Pancreas (tissue), 10 donors: ENCODE measurements around the gene SP6. TPM values are rescaled to one million over a fixed set of nuclear protein-coding genes. Genes with fewer than 3 reads are reported as not detected.
A peak's percentile ranks its signal among the peaks of the same experiment; 100 is the strongest.

Experiments
- ATAC-seq, 4 donors: fragments of 200-7000 bp; cut with Tn5 transposase; one replicate each; pipeline versions ENCODE4 v1.8.0 to v1.9.1; 2020; ENCODE audit warnings: mild to moderate bottlenecking in 4 of 4, moderate library complexity in 4 of 4
- DNase-seq, 6 donors: peaks; one replicate each; pipeline ENCODE4 v3.0.0-alpha.2; 2020
- FAIRE-seq: peaks from 2 replicates; lab custom pipeline; 2012; peaks lifted over from hg19 to GRCh38; lab: Jason Lieb, UNC
- H3K27ac ChIP-seq, 4 donors: fragments of 200-600 bp; sonication (generic); 1 replicate in 3 of 4; 2 replicates in 1 of 4; pipeline versions ENCODE4 v1.5.0 to v1.8.0; 2020
- H3K27me3 ChIP-seq, 4 donors: fragments of 200-600 bp; one replicate each; pipeline ENCODE4 v1.8.0; 2021
- H3K36me3 ChIP-seq, 3 donors: fragments of 200-600 bp; sonication (generic) in 1 of 3; one replicate each; pipeline versions ENCODE4 v1.5.0 to v1.8.0; 2020 to 2021
- H3K4me1 ChIP-seq, 3 donors: fragments of 200-600 bp; one replicate each; pipeline ENCODE4 v1.8.0; 2021
- H3K4me3 ChIP-seq, 4 donors: fragments of 200-600 bp; sonication (generic) in 2 of 4; one replicate each; pipeline versions ENCODE4 v1.5.0 to v1.8.0; 2020 to 2021
- H3K9me3 ChIP-seq, 4 donors: fragments of 200-600 bp; one replicate each; pipeline ENCODE4 v1.8.0; 2021
- whole genome bisulfite sequencing, 2 donors: extraction: QIAGEN DNeasy Blood & Tissue Kit; methylation state at CpG; one replicate each; pipeline ENCODE4 v1.1.7; 2013; 5-methylcytosine and 5-hydroxymethylcytosine counted together
- intact Hi-C, 3 donors: fragments of 100-400 bp; cut with DNase I; formaldehyde crosslinking; loops; one replicate each; pipeline versions ENCODE4 v1.11.1 to v1.14.2; 2022
- polyA plus RNA-seq, 2 donors: library from polyadenylated mRNA; stranded (reverse); fragments of 200-250 nt; gene quantifications; one replicate each; pipeline ENCODE4 v1.2.3, GENCODE V29; 2013
- total RNA-seq, 6 donors: library from RNA; stranded (reverse); fragmentation: NEBNext Ultra II Directional in 4 of 6; extraction: Animal tissue kit (Norgen Biotek cat#: 25700) in 4 of 6; gene quantifications; one replicate each; pipeline versions ENCODE4 v1.2.1 to v1.2.4, GENCODE V29; 2021 to 2023
- TF ChIP-seq, protein P1 (sequence below), 4 donors: fragments of 200-600 bp; sonication (generic) in 3 of 4; IDR thresholded peaks; one replicate each; pipeline versions ENCODE4 v1.5.0 to v1.8.0; 2021; ENCODE audit warnings: antibody characterized with exemption in 4 of 4
- donor health status: healthy with polysubstance abuse.
- donor health status: DM: no; HTN: no; CAD: no; lungs with moderate emphysema.
- donor health status: DM: no; HTN: no; CAD: no.
- donor health status: control.
- donor health status: control.
- donor health status: Bipolar disorder and iron deficiency.
- donor health status: DM: yes; HTN: yes; CAD: no.
- donor health status: DM: no; HTN: no; CAD: no.
- donor health status: DM: no; HTN: no; CAD: no.
- donor health status: DM: yes; HTN: yes; CAD: no.

Gene SP6
- total RNA-seq = under 1 TPM; 0.12 to 0.56 (median 0.22) TPM
- under 1 TPM; 0.16 to 0.27 TPM for polyA plus RNA-seq

DNA sequence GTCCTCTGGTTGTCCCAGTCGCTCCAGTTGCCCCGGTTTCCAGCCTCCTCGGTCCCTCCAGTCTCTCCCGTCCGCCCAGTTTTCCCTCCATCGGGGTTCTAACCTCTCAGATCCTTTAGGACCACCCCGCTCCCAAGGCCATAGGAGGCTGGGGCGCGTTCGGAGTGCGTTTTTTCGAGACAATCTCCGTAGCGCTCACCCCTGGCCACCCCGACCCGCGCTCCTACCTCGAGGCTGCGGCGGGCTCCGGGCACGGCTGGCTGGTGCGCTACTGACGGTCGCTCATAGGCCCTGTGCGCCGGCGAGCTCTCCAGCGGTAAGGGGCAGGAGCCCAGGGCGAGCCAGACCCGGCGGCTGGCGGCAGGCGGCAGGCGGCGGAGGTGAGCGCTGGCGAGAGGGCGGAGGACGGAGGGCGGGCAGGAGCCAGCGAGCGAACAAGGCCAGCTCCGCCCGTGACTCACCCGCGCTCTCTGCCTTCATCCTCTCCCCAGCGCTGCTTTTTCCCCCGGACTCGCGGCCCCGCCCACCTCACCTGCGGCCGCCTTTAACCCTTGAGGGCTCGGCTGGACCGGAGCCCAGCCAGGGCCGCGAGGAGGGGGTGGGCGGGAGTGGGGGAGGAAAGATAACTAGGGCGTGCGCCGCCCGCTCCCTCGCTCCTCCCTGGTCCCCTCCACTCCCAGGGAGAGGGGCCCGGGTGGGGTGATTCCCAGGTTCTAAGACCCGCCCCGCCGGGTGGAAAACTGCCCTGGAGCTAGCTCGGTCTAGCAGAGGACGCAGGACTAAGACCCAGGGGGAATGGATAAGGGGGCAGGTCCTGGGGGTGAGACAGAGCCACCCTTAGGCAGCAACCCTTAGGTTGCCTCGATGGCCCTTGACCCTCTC, at the start of gene SP6:
TSS of gene SP6 (minus strand) at position 472 of the 882 bp plus-strand sequence. CDS start 2,734 bp downstream, outside the sequence.
- H3K4me1 ChIP-seq = peaks cover 0 to 6% (median 0%) of the 10 kb centered on the region in 3 donors

DNA sequence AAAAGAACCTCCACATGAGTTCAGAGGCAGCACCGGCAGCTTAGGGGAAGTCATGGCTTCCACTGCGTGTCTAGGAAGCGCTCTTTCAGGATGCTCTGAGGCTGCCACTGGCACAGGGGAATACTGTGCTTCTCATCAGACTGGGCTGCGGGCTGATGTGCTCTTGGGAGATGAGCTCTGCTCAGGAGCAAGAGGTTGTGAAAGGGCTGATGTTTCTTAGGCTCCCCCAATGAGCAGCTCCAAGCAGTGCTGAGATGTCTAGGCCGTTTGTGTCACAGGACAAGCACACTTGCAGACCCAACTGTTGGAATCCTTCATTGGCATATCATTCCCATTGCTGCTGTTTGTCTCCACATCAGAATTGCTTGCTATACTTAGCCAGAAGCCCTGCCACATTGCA, 48.7 kb upstream of the SP6 start:
- no peak for FAIRE-seq
- intact Hi-C loops = no loop called here
- H3K36me3 ChIP-seq = no peaks in the 10 kb centered on the region

More for the DNA sequence above, at the start of gene SP6:
- Histone ChIP-seq H3K27ac (peak within 1 kb of the TSS in 1 of 4 donors; percentile 35), H3K27me3 (peaks cover 3 to 33% (median 6%) of the 10 kb centered on the region in 4 donors), H3K4me3 (peak within 1 kb of the TSS in 3 of 4 donors; percentile 5 to 46 (median 36)), H3K36me3 (no peaks in the 10 kb centered on the region), H3K9me3 (no peaks in the 10 kb centered on the region)
- intact Hi-C loops = no loop called here
- TF ChIP-seq, protein P1, sequence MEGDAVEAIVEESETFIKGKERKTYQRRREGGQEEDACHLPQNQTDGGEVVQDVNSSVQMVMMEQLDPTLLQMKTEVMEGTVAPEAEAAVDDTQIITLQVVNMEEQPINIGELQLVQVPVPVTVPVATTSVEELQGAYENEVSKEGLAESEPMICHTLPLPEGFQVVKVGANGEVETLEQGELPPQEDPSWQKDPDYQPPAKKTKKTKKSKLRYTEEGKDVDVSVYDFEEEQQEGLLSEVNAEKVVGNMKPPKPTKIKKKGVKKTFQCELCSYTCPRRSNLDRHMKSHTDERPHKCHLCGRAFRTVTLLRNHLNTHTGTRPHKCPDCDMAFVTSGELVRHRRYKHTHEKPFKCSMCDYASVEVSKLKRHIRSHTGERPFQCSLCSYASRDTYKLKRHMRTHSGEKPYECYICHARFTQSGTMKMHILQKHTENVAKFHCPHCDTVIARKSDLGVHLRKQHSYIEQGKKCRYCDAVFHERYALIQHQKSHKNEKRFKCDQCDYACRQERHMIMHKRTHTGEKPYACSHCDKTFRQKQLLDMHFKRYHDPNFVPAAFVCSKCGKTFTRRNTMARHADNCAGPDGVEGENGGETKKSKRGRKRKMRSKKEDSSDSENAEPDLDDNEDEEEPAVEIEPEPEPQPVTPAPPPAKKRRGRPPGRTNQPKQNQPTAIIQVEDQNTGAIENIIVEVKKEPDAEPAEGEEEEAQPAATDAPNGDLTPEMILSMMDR (IDR thresholded peaks at IDR 0.05) = no peak
- peak; percentile 87 to 96 (median 92) for DNase-seq
- FAIRE-seq = no peak
- WGBS, 2 donors = 2% methylated on average over 59 to 71 of the region's 71 CpGs
- peak; percentile 97 to 98 (median 98) for ATAC-seq

DNA sequence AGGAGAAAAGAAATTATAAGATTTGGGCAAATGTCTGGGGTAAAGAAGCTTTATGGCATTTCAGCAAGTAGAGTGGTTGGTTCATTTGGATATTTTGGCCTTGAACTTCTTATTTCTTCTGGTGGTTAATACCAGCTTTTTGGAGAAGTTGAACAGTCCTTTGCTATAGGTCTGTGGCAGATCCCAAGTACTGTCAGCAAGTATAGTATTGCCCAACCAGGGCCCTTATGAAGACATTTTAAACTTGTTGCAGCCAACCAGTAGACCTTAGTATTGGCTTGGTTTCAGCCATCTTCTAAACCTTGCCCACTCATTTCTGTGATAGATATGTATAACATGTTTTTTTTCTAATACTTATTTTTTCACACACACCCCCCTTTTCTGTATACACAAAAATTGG, 47.3 kb upstream of the SP6 start:
- no peak for FAIRE-seq
- TF ChIP-seq, protein P1 (IDR thresholded peaks at IDR 0.05) = no peak

More for the DNA sequence above, 48.7 kb upstream of the SP6 start:
- DNase-seq = peak in 1 of 6 donors; percentile 18
- no peak for ATAC-seq
- Histone ChIP-seq H3K4me1 (peaks cover 0 to 13% (median 2%) of the 10 kb centered on the region in 3 donors), H3K27ac (no peak overlapping the region), H3K9me3 (no peaks in the 10 kb centered on the region), H3K4me3 (no peak overlapping the region), H3K27me3 (no peaks in the 10 kb centered on the region)
- TF ChIP-seq, protein P1 (IDR thresholded peaks at IDR 0.05) = no peak
- 88 to 90% methylated on average over 5 of the region's 5 CpGs for WGBS, 2 donors

DNA sequence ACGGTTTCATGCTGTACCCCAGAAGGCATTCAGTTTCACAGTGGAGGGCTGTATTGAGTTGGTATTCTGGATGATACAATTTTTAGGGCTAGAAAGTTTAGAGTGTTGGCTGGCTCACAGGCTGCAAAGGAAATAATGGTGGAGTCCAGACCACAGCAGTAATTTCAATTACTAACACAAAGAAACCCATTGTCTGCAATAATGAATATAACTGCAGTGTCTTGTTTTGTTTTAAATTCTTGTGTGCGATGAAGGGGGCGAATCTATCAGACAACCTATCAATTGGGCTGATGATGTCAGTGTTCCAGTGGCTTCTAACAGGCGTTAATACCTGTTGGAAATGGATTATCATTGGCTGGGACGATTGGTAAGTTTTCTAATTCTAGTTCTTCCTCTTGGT, 46.6 kb upstream of the SP6 start:
- Histone ChIP-seq H3K9me3 (no peaks in the 10 kb centered on the region), H3K27me3 (no peaks in the 10 kb centered on the region), H3K4me3 (peak overlapping the region in 1 of 4 donors; percentile 81), H3K4me1 (peaks cover 0 to 15% (median 0%) of the 10 kb centered on the region in 3 donors), H3K36me3 (no peaks in the 10 kb centered on the region), H3K27ac (peak overlapping the region in 1 of 4 donors; percentile 99)
- DNase-seq (no peak), FAIRE-seq (no peak), ATAC-seq (no peak)
- TF ChIP-seq, protein P1 (IDR thresholded peaks at IDR 0.05) = no peak
- WGBS, 2 donors = 59 to 65% methylated on average over 5 of the region's 5 CpGs
- intact Hi-C loops = no loop called here

More for the DNA sequence above, 47.3 kb upstream of the SP6 start:
- Histone ChIP-seq H3K27me3 (no peaks in the 10 kb centered on the region), H3K4me1 (peaks cover 0 to 15% (median 0%) of the 10 kb centered on the region in 3 donors), H3K36me3 (no peaks in the 10 kb centered on the region), H3K27ac (no peak overlapping the region), H3K9me3 (no peaks in the 10 kb centered on the region), H3K4me3 (no peak overlapping the region)
- ATAC-seq (no peak), DNase-seq (no peak)
- intact Hi-C loops = no loop called here
